Measurements from ENCODE around the gene C15orf40. TPM values are rescaled to one million over a fixed set of nuclear protein-coding genes. Genes with fewer than 3 reads are reported as not detected.
A peak's percentile ranks its signal among the peaks of the same experiment; 100 is the strongest.

C15orf40 gene
- total RNA-seq, 2 donors from 2014 or later = 19.0 to 22.7 TPM

DNA sequence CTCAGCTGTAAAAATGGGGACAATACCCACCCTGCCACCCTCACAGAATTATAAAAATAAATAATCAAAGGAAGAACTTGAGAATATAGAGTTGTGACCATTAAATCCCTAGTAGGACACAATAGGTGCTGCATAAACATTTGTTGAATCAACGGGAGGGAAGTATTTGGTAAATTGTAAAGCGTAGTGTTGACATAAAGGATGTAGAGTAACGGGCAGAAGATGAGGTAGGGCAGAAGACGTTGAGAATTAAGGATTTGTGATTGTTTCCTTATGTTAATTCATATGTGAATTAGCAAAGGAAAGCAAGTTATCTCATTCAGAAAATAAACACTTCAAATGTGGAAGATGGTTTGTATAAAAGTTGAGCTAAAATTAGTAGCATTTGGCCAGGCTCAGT is 18.3 kb downstream of the C15orf40 start:
- Histone ChIP-seq H3K27ac (no peak overlapping the region), H3K9me3 (no peaks in the 10 kb centered on the region), H3K4me1 (no peaks in the 10 kb centered on the region), H3K36me3 (no peaks in the 10 kb centered on the region), H3K4me3 (no peak overlapping the region), H3K27me3 (no peaks in the 10 kb centered on the region), H3K9ac (ENCODE audit: low read depth in 2 of 2, low read length in 2 of 2) (no peak overlapping the region)
- DNase-seq = no peak
- intact Hi-C loops (cut with DNase I) = no loop called here
- TF ChIP-seq, protein P1, sequence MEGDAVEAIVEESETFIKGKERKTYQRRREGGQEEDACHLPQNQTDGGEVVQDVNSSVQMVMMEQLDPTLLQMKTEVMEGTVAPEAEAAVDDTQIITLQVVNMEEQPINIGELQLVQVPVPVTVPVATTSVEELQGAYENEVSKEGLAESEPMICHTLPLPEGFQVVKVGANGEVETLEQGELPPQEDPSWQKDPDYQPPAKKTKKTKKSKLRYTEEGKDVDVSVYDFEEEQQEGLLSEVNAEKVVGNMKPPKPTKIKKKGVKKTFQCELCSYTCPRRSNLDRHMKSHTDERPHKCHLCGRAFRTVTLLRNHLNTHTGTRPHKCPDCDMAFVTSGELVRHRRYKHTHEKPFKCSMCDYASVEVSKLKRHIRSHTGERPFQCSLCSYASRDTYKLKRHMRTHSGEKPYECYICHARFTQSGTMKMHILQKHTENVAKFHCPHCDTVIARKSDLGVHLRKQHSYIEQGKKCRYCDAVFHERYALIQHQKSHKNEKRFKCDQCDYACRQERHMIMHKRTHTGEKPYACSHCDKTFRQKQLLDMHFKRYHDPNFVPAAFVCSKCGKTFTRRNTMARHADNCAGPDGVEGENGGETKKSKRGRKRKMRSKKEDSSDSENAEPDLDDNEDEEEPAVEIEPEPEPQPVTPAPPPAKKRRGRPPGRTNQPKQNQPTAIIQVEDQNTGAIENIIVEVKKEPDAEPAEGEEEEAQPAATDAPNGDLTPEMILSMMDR (IDR thresholded peaks at IDR 0.05) = no peak

DNA sequence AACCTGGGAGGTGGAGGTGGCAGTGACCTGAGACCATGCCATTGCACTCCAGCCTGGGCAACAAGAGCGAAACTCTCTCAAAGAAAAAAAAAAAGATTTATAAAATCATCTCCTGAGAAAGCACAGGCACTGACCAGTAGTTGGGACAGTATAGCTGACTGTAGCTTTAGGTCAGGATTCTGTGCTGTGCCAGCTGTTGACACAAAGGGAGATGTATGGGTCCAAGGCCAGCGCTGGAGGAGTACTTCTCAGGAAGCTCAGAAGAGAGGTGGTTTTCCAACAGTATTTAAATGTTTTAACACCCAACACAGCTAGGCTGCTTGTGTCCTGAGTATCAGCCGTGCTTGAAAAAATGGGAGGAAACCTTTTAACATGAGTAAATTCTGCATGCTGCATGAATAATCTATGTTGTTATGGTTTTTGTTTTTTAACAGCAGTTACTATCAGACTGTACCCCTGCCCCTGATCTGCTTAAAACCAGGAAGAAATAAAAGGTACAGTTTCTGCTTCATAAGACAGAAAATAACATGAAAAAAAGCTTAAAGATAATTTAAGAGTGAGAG is 18.9 kb downstream of the C15orf40 start:
- H3K9me3 ChIP-seq = no peaks in the 10 kb centered on the region
- no peaks in the 10 kb centered on the region for H3K4me1 ChIP-seq
- TF ChIP-seq, protein P1 (IDR thresholded peaks at IDR 0.05) = no peak
- no peak for DNase-seq
- no peak overlapping the region for H3K4me3 ChIP-seq
- H3K36me3 ChIP-seq = no peaks in the 10 kb centered on the region
- intact Hi-C loops (cut with DNase I) = no loop called here
- H3K27me3 ChIP-seq = no peaks in the 10 kb centered on the region
- H3K27ac ChIP-seq = no peak overlapping the region
- H3K9ac ChIP-seq (ENCODE audit: low read depth in 2 of 2, low read length in 2 of 2) = no peak overlapping the region

DNA sequence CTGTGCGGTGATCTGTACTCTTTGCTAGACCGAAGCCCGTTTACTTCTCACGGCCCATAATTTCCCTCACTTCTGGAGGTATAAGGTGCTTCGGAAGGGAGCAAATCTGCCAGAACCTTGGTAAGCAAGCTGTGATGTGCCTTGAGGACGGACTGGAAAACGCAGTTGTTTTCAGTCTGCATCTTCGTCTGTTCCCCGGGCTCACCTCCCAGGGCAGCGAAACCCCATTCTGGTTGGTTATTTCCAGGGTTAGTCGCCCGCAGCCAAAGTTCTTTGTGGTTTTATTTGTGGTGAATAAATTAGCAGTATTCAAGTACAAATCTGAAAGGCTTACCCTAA is 25.0 kb downstream of the C15orf40 start:
- Histone ChIP-seq H3K9me3 (no peaks in the 10 kb centered on the region), H3K4me1 (peaks cover 4% of the 10 kb centered on the region), H3K27ac (peak overlapping the region; percentile 18), H3K27me3 (no peaks in the 10 kb centered on the region), H3K4me3 (peak overlapping the region; percentile 62), H3K9ac (ENCODE audit: low read depth in 2 of 2, low read length in 2 of 2) (peak overlapping the region; percentile 65 to 86), H3K36me3 (no peaks in the 10 kb centered on the region)
- DNase-seq = no peak
- TF ChIP-seq, protein P1 (IDR thresholded peaks at IDR 0.05) = no peak
- intact Hi-C loops (cut with DNase I) = no loop called here

DNA sequence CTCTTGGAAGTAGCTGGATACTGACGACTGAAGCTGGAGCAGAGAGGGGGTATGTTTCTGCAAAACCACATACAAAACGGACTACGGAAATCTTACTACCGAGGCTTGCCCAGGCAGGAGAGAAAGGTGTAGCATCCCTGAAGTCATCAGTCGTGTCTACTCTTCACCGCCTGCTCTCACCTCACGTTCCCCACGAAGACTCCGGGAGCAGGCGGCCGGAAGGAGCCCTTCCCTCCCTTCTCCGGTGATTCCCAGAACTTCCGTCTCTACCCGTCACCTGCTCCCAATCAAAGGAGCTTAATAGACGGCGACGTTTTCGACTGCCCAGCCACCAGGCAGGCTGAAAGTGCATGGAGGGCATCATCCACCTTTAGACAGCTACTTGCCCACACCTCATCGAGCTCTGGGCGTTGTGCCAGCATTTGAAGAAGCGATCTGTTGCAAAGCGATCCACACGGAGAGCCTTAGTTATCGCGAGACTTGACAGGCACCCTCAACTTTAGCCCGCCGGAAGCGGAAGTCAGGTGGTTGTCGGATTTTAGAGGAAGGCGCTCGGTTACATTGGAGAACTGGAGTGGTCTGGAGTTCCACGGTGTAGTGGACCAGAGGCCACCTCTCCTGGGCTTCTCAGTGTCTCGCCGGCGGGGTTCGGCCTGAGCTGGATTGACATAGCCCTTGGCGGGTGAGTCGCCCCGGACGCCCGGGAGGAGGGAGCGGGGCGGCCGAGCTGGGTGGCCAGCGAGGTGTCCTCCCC is 25.6 kb downstream of the C15orf40 start, which contains the start of gene RAMAC:
Gene RAMAC (plus strand): TSS at position 523 of the 754 bp plus-strand sequence. CDS start 2,809 bp downstream, outside the sequence.
- Histone ChIP-seq H3K4me3 (peak within 1 kb of the TSS; percentile 62), H3K9me3 (no peaks in the 10 kb centered on the region), H3K9ac (ENCODE audit: low read depth in 2 of 2, low read length in 2 of 2) (peak within 1 kb of the TSS; percentile 65 to 86), H3K27me3 (no peaks in the 10 kb centered on the region), H3K4me1 (peaks cover 4% of the 10 kb centered on the region), H3K27ac (peak within 1 kb of the TSS; percentile 18), H3K36me3 (no peaks in the 10 kb centered on the region)
- intact Hi-C loops (cut with DNase I) = no loop called here
- TF ChIP-seq, protein P1 (IDR thresholded peaks at IDR 0.05) = no peak
- peak; percentile 96 for DNase-seq

DNA sequence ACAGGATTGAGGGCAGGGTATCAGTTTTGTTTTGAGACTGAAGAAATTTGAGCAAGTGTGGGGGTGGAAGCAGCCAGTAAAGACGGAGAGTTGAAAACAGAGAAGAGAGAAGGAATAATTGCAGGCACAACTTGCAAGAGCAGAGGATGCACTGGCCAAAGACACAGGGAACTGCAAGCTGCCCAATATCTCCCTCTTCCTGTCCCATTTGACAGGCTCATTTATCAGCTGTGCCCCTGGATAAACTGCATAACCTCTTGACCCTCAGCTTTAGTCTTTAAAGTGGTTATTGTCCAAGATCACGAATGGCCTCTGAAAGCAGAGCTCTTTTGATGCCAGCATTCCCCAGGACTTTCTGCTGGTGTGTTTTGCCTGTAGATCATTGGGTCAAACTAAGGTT is 30.5 kb downstream of the C15orf40 start:
- no peaks in the 10 kb centered on the region for H3K36me3 ChIP-seq
- no peak overlapping the region for H3K9ac ChIP-seq (ENCODE audit: low read depth in 2 of 2, low read length in 2 of 2)
- no peak overlapping the region for H3K27ac ChIP-seq
- no peak overlapping the region for H3K4me3 ChIP-seq
- no peaks in the 10 kb centered on the region for H3K9me3 ChIP-seq
- H3K27me3 ChIP-seq = no peaks in the 10 kb centered on the region
- no peaks in the 10 kb centered on the region for H3K4me1 ChIP-seq
- no peak for DNase-seq
- intact Hi-C loops (cut with DNase I) = no loop called here
- TF ChIP-seq, protein P1 (IDR thresholded peaks at IDR 0.05) = no peak
